Measurements from ENCODE around the gene RAB11B. TPM values are rescaled to one million over a fixed set of nuclear protein-coding genes. Genes with fewer than 3 reads are reported as not detected.

RAB11B gene
- total RNA-seq, 1 experiment from 2014 or later, result 140 TPM

DNA sequence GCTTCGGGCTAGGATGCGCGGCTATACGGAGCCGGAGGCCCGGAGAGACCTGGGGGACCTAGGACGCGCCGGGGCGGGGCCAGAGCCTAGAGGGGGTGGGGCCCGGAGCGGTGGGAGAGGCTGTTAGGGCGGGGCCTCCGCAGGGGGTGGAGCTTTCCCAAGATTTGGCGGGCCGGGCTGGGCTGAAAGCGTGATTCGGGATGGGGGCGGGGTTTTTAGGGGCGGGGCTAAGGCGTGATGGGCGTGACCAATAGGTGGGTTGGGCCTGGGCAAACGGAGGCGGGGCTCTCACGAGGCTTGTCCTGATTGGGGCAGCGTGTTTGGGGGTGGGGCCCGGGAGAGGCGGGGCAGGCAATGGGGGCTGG, 439 bp downstream of the RAB11B start:
- Histone ChIP-seq H3K4me2 (ENCODE audit: low read length) (peak overlapping the region; percentile 86), H3K9me3 (ENCODE audit: control insufficient read depth in 1 of 2, insufficient read depth in 1 of 2, low read depth in 1 of 2, low read length in 2 of 2) (no peaks in the 10 kb centered on the region; a peak in 1 of 4 replicates), H2AFZ (ENCODE audit: low read depth, low read length, poor library complexity, severe bottlenecking) (no peak overlapping the region), H3K4me3 (replicated peaks in 1 of 2; ENCODE audit: low read depth in 1 of 2, low read length in 2 of 2) (peak overlapping the region; percentile 62 to 95), H3K27me3 (ENCODE audit: insufficient read depth, low read length) (no peaks in the 10 kb centered on the region), H3K9me2 (ENCODE audit: insufficient read depth) (no peaks in the 10 kb centered on the region), H3K36me3 (ENCODE audit: control insufficient read depth in 1 of 2, insufficient read depth in 2 of 2, low read length in 2 of 2) (no peaks in the 10 kb centered on the region; a peak in 1 of 4 replicates), H3K27ac (ENCODE audit: low read depth, low read length) (peak overlapping the region; percentile 100), H3K79me2 (ENCODE audit: insufficient read depth, low read length) (peaks cover 43% of the 10 kb centered on the region), H3K9ac (ENCODE audit: low read length) (peak overlapping the region; percentile 100), H3K4me1 (ENCODE audit: control insufficient read depth in 1 of 2, insufficient read depth in 2 of 2, low read length in 2 of 2) (peaks cover 6 to 25% of the 10 kb centered on the region in 2 experiments; a peak in 3 of 4 replicates), H4K20me1 (ENCODE audit: insufficient read depth) (no peaks in the 10 kb centered on the region; the same call in 1 of the 2 replicates)
- RAD21 ChIA-PET (ENCODE audit: low non-redundant PET in 1 of 2, low total read pairs in 2 of 2, uncharacterized antibody in 2 of 2, unreplicated experiment in 2 of 2), result interaction anchor here in 1 of 2 experiments (0.5 to 0.6 kb wide), 3 partner anchors 41 to 822 kb away, joined by 3 to 4 read pairs (median 4); no protein-coding TSS in a partner anchor
- no peak for TF ChIP-seq SRF (IDR thresholded peaks at IDR 0.05; ENCODE audit: low read depth)
- TF ChIP-seq ELF1 (IDR thresholded peaks at IDR 0.05; ENCODE audit: borderline replicate concordance, low read depth), result no peak
- TF ChIP-seq EGR1 (IDR thresholded peaks at IDR 0.05; ENCODE audit: low read depth), result no peak
- TF ChIP-seq POLR2AphosphoS5 (IDR thresholded peaks at IDR 0.05; ENCODE audit: low read depth, low read length), result no peak
- no peak for TF ChIP-seq FOSL1 (IDR thresholded peaks at IDR 0.05; ENCODE audit: low read depth)
- TF ChIP-seq, protein P1, sequence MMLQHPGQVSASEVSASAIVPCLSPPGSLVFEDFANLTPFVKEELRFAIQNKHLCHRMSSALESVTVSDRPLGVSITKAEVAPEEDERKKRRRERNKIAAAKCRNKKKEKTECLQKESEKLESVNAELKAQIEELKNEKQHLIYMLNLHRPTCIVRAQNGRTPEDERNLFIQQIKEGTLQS (IDR thresholded peaks at IDR 0.05), result no peak
- no peak for TF ChIP-seq TCF7L2 (IDR thresholded peaks at IDR 0.05; ENCODE audit: borderline replicate concordance, extremely low read depth, insufficient read depth, insufficient read length)
- TF ChIP-seq JUND (IDR thresholded peaks at IDR 0.05), result no peak
- TF ChIP-seq, protein P2, sequence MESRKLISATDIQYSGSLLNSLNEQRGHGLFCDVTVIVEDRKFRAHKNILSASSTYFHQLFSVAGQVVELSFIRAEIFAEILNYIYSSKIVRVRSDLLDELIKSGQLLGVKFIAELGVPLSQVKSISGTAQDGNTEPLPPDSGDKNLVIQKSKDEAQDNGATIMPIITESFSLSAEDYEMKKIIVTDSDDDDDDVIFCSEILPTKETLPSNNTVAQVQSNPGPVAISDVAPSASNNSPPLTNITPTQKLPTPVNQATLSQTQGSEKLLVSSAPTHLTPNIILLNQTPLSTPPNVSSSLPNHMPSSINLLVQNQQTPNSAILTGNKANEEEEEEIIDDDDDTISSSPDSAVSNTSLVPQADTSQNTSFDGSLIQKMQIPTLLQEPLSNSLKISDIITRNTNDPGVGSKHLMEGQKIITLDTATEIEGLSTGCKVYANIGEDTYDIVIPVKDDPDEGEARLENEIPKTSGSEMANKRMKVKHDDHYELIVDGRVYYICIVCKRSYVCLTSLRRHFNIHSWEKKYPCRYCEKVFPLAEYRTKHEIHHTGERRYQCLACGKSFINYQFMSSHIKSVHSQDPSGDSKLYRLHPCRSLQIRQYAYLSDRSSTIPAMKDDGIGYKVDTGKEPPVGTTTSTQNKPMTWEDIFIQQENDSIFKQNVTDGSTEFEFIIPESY (IDR thresholded peaks at IDR 0.05; ENCODE audit: extremely low read depth, insufficient replicate concordance, low read length), result no peak
- TF ChIP-seq SIN3A (IDR thresholded peaks at IDR 0.05; ENCODE audit: low read depth), result no peak
- no peak for TF ChIP-seq CEBPB (IDR thresholded peaks at IDR 0.05; ENCODE audit: low read depth)
- TF ChIP-seq, protein P3, sequence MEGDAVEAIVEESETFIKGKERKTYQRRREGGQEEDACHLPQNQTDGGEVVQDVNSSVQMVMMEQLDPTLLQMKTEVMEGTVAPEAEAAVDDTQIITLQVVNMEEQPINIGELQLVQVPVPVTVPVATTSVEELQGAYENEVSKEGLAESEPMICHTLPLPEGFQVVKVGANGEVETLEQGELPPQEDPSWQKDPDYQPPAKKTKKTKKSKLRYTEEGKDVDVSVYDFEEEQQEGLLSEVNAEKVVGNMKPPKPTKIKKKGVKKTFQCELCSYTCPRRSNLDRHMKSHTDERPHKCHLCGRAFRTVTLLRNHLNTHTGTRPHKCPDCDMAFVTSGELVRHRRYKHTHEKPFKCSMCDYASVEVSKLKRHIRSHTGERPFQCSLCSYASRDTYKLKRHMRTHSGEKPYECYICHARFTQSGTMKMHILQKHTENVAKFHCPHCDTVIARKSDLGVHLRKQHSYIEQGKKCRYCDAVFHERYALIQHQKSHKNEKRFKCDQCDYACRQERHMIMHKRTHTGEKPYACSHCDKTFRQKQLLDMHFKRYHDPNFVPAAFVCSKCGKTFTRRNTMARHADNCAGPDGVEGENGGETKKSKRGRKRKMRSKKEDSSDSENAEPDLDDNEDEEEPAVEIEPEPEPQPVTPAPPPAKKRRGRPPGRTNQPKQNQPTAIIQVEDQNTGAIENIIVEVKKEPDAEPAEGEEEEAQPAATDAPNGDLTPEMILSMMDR (IDR thresholded peaks at IDR 0.05 in 2 of 3, conservative IDR thresholded peaks at IDR 0.05 in 1 of 3; ENCODE audit: borderline replicate concordance in 1 of 3, insufficient read depth in 1 of 3, low read depth in 2 of 3, low read length in 2 of 3), result no peak
- TF ChIP-seq SP1 (IDR thresholded peaks at IDR 0.05; ENCODE audit: low read depth), result no peak
- TF ChIP-seq EZH2phosphoT487 (IDR thresholded peaks at IDR 0.05; ENCODE audit: borderline replicate concordance), result no peak
- peak; percentile 88 for DNase-seq (ENCODE audit: low read depth, low spot score)
- BruUV-seq (replicated peaks), result no TSS peak
- POLR2A ChIA-PET, result interaction anchor here (0.6 to 3.0 kb wide), 17 partner anchors 9 to 1193 kb away, joined by 3 to 20 read pairs (median 6); partner anchors contain the start of genes ANGPTL4, MARCHF2 and ZNF414
- CTCF ChIA-PET, result interaction anchor here (0.6 to 2.2 kb wide), 7 partner anchors 13 to 521 kb away, joined by 3 to 9 read pairs (median 5); partner anchors contain the start of gene MARCHF2
- peak; percentile 76 for ATAC-seq
- intact Hi-C loops (cut with micrococcal nuclease), result loop anchor here (1.0 kb wide), 1 partner anchor 28 kb away; no protein-coding TSS in a partner anchor
